NOMO-1 treated with dmso at 0.1 percent for 144 hours (cell line): ENCODE measurements around the gene PRKCG.
"Not testable (repeated sequence)": the region's sequence is repeated elsewhere in the genome, so short reads cannot be mapped to it uniquely, and the experiment has no call there.

ENCODE experiments used
- DNase-seq: peaks from one replicate; lab custom pipeline; 2025; ENCODE audit not compliant: unreplicated experiment; lab: John Stamatoyannopoulos, UW

PRKCG gene

GRCh38 chr19:53881482-53882390 lies at the start of gene PRKCG:
PRKCG (plus strand) TSS chr19:53882197; CDS start chr19:53882495, 298 bp downstream.
- no peak for DNase-seq

- not testable (repeated sequence) for DNase-seq
Observed at GRCh38 chr19:53832861-53833260, 49.1 kb upstream of the PRKCG start.

GRCh38 chr19:53838446-53838845 lies 43.6 kb upstream of the PRKCG start:
- not testable (repeated sequence) for DNase-seq

GRCh38 chr19:53840241-53840640 lies 41.8 kb upstream of the PRKCG start:
- not testable (repeated sequence) for DNase-seq

GRCh38 chr19:53840914-53841313 lies 41.1 kb upstream of the PRKCG start:
- DNase-seq, result peak; percentile 12

GRCh38 chr19:53844849-53845246 lies 37.1 kb upstream of the PRKCG start:
- peak; percentile 67 for DNase-seq

GRCh38 chr19:53847555-53847954 lies 34.4 kb upstream of the PRKCG start:
- DNase-seq, result no peak

- no peak for DNase-seq
Observed at GRCh38 chr19:53849237-53849676, 32.7 kb upstream of the PRKCG start.

- DNase-seq, result no peak
Observed at GRCh38 chr19:53853707-53854106, 28.3 kb upstream of the PRKCG start.

GRCh38 chr19:53864308-53864836 lies 17.6 kb upstream of the PRKCG start:
- no peak for DNase-seq

GRCh38 chr19:53865523-53865917 lies 16.5 kb upstream of the PRKCG start:
- no peak for DNase-seq

GRCh38 chr19:53865918-53866864 lies 15.8 kb upstream of the PRKCG start:
- no peak for DNase-seq

- DNase-seq, result no peak
Observed at GRCh38 chr19:53866865-53867224, 15.2 kb upstream of the PRKCG start.

- DNase-seq, result peak; percentile 93
Observed at GRCh38 chr19:53867225-53868090, 14.5 kb upstream of the PRKCG start, which contains the start of gene MYADM. MYADM (plus strand) TSS chr19:53867883; CDS start chr19:53873530, 5,647 bp downstream.

GRCh38 chr19:53868091-53868891 lies 13.7 kb upstream of the PRKCG start:
- no peak for DNase-seq

- DNase-seq, result peak; percentile 96
Observed at GRCh38 chr19:53868892-53869804, 12.8 kb upstream of the PRKCG start.

- not testable (repeated sequence) for DNase-seq
Observed at GRCh38 chr19:53869805-53870484, 12.1 kb upstream of the PRKCG start.

- DNase-seq, result peak; percentile 88
Observed at GRCh38 chr19:53870485-53870844, 11.5 kb upstream of the PRKCG start.
